ENCODE data around the gene ZSCAN25. TPM values are rescaled to one million over a fixed set of nuclear protein-coding genes. Genes with fewer than 3 reads are reported as not detected.

ZSCAN25 gene
- total RNA-seq, 1 donor from 2014 or later = 9.4 TPM

Other genes starting within 250 kb of the ZSCAN25 start
- gene ARPC1B, start 242.2 kb upstream of the ZSCAN25 start, total RNA-seq = 477 and 516 TPM in 2 replicates
- gene PDAP1, start 208.3 kb upstream of the ZSCAN25 start, total RNA-seq = 15.3 and 20.1 TPM in 2 replicates
- 53.4 and 75.5 TPM in 2 replicates for gene BUD31, start 208.0 kb upstream of the ZSCAN25 start, total RNA-seq
- gene PTCD1, start 178.1 kb upstream of the ZSCAN25 start, total RNA-seq = 3.7 and 5.3 TPM in 2 replicates
- 22.0 and 26.7 TPM in 2 replicates for gene CPSF4, start 178.0 kb upstream of the ZSCAN25 start, total RNA-seq
- gene ATP5MF, start 150.8 kb upstream of the ZSCAN25 start, total RNA-seq = 206 and 350 TPM in 2 replicates
- 4.3 and 4.7 TPM in 2 replicates for gene ZNF789, start 144.1 kb upstream of the ZSCAN25 start, total RNA-seq
- gene ZNF394, start 116.7 kb upstream of the ZSCAN25 start, total RNA-seq = 19.4 and 24.1 TPM in 2 replicates
- 7.2 and 8.0 TPM in 2 replicates for gene ZKSCAN5, start 112.3 kb upstream of the ZSCAN25 start, total RNA-seq
- gene FAM200A, start 64.8 kb upstream of the ZSCAN25 start, total RNA-seq = 3.7 and 4.7 TPM in 2 replicates
- 4.0 and 8.5 TPM in 2 replicates for gene ZNF655, start 58.3 kb upstream of the ZSCAN25 start, total RNA-seq
- gene TMEM225B, start 18.7 kb upstream of the ZSCAN25 start, total RNA-seq = 0.13 and 0.25 TPM in 2 replicates
- gene CYP3A5, start 63.0 kb downstream of the ZSCAN25 start, total RNA-seq = not detected in 2 replicates
- not detected in 2 replicates for gene CYP3A7, start 118.2 kb downstream of the ZSCAN25 start, total RNA-seq
- gene CYP3A4, start 167.2 kb downstream of the ZSCAN25 start, total RNA-seq = not detected in 2 replicates
- gene CYP3A43, start 211.1 kb downstream of the ZSCAN25 start, total RNA-seq = not detected in 2 replicates